Thyroid gland (tissue), 4 donors: Measurements from ENCODE around the gene KLRC1.

Source experiments
- CTCF ChIP-seq, 6 experiments: fragments of 200-600 bp in 3 of 6; fragments of 450-650 bp in 3 of 6; sonication (generic) in 3 of 6; IDR thresholded peaks; one replicate each; pipeline ENCODE4 v1.5.1; 2016 to 2019; ENCODE audit warnings: antibody characterized with exemption in 6 of 6, mild to moderate bottlenecking in 2 of 6, inconsistent platforms in 1 of 6, moderate library complexity in 1 of 6
- POLR2A ChIP-seq, 2 donors: fragments of 450-650 bp; IDR thresholded peaks; one replicate each; pipeline ENCODE4 v1.6.1; 2017; ENCODE audit warnings: antibody characterized with exemption in 2 of 2, mild to moderate bottlenecking in 2 of 2, moderate library complexity in 1 of 2

GRCh38 chr12:10466311-10466710 lies 13.1 kb upstream of the KLRC1 start:
- no peak for TF ChIP-seq CTCF (IDR thresholded peaks at IDR 0.05)
- TF ChIP-seq POLR2A (IDR thresholded peaks at IDR 0.05): no peak
